ENCODE measurements around the gene DIPK1C.

The DIPK1C gene

GRCh38 chr18:74445585-74445984 lies 11.5 kb downstream of the DIPK1C start:
- Histone ChIP-seq H3K4me2 (ENCODE audit: low read length) (no peak overlapping the region), H3K27ac (ENCODE audit: low read depth, low read length) (no peak overlapping the region), H3K27me3 (ENCODE audit: control insufficient read depth, low read length) (no peaks in the 10 kb centered on the region), H3F3A (ENCODE audit: control insufficient read depth, insufficient read depth) (no peaks in the 10 kb centered on the region), H3K4me3 (ENCODE audit: low read length) (no peak overlapping the region), H3K9me2 (replicated peaks; ENCODE audit: control insufficient read depth, low read length) (no peaks in the 10 kb centered on the region), H3K36me3 (ENCODE audit: control insufficient read depth, low read length) (no peaks in the 10 kb centered on the region), H3K4me1 (ENCODE audit: control insufficient read depth, low read length) (no peaks in the 10 kb centered on the region), H3K9me3 (ENCODE audit: control insufficient read depth, insufficient read depth, low read length) (no peaks in the 10 kb centered on the region), H3K79me2 (ENCODE audit: control insufficient read depth, low read length) (no peaks in the 10 kb centered on the region), H4K20me1 (ENCODE audit: control insufficient read depth, insufficient read depth, low read depth, low read length) (no peaks in the 10 kb centered on the region)
- TF ChIP-seq EZH2phosphoT487 (IDR thresholded peaks at IDR 0.05; ENCODE audit: borderline replicate concordance, low read length) (no peak), CTCF (IDR thresholded peaks at IDR 0.05; ENCODE audit: low read depth, low read length, poor library complexity, severe bottlenecking) (no peak)

GRCh38 chr18:74444104-74444503 lies 13.0 kb downstream of the DIPK1C start:
- H3K36me3 ChIP-seq (ENCODE audit: control insufficient read depth, low read length): no peaks in the 10 kb centered on the region
- TF ChIP-seq EZH2phosphoT487 (IDR thresholded peaks at IDR 0.05; ENCODE audit: borderline replicate concordance, low read length) (no peak), CTCF (IDR thresholded peaks at IDR 0.05; ENCODE audit: low read depth, low read length, poor library complexity, severe bottlenecking) (no peak)
- H3F3A ChIP-seq (ENCODE audit: control insufficient read depth, insufficient read depth): no peaks in the 10 kb centered on the region
- no peaks in the 10 kb centered on the region for H3K9me2 ChIP-seq (replicated peaks; ENCODE audit: control insufficient read depth, low read length)
- no peaks in the 10 kb centered on the region for H3K27me3 ChIP-seq (ENCODE audit: control insufficient read depth, low read length)
- no peak overlapping the region for H3K27ac ChIP-seq (ENCODE audit: low read depth, low read length)
- H3K4me2 ChIP-seq (ENCODE audit: low read length): no peak overlapping the region
- H3K9me3 ChIP-seq (ENCODE audit: control insufficient read depth, insufficient read depth, low read length): no peaks in the 10 kb centered on the region
- no peaks in the 10 kb centered on the region for H3K79me2 ChIP-seq (ENCODE audit: control insufficient read depth, low read length)
- no peaks in the 10 kb centered on the region for H3K4me1 ChIP-seq (ENCODE audit: control insufficient read depth, low read length)
- H4K20me1 ChIP-seq (ENCODE audit: control insufficient read depth, insufficient read depth, low read depth, low read length): no peaks in the 10 kb centered on the region
- no peak overlapping the region for H3K4me3 ChIP-seq (ENCODE audit: low read length)

- Histone ChIP-seq H4K20me1 (ENCODE audit: control insufficient read depth, insufficient read depth, low read depth, low read length) (no peaks in the 10 kb centered on the region), H3K79me2 (ENCODE audit: control insufficient read depth, low read length) (no peaks in the 10 kb centered on the region), H3K4me2 (ENCODE audit: low read length) (no peak overlapping the region), H3K4me1 (ENCODE audit: control insufficient read depth, low read length) (no peaks in the 10 kb centered on the region), H3F3A (ENCODE audit: control insufficient read depth, insufficient read depth) (no peaks in the 10 kb centered on the region), H3K36me3 (ENCODE audit: control insufficient read depth, low read length) (no peaks in the 10 kb centered on the region), H3K27ac (ENCODE audit: low read depth, low read length) (no peak overlapping the region), H3K9me2 (replicated peaks; ENCODE audit: control insufficient read depth, low read length) (no peaks in the 10 kb centered on the region), H3K4me3 (ENCODE audit: low read length) (no peak overlapping the region), H3K27me3 (ENCODE audit: control insufficient read depth, low read length) (no peaks in the 10 kb centered on the region), H3K9me3 (ENCODE audit: control insufficient read depth, insufficient read depth, low read length) (no peaks in the 10 kb centered on the region)
- no peak for TF ChIP-seq EZH2phosphoT487 (IDR thresholded peaks at IDR 0.05; ENCODE audit: borderline replicate concordance, low read length)
- TF ChIP-seq CTCF (IDR thresholded peaks at IDR 0.05; ENCODE audit: low read depth, low read length, poor library complexity, severe bottlenecking): no peak
Observed at GRCh38 chr18:74440808-74441427, 16.2 kb downstream of the DIPK1C start.

All from DOHH2 (cell line).